Kasumi-1 (cell line): ENCODE data around the gene ARRB2.
"Not testable (repeated sequence)": the region's sequence is repeated elsewhere in the genome, so short reads cannot be mapped to it uniquely, and the experiment has no call there.

Source experiments
- DNase-seq, 2 experiments: peaks; one replicate each; lab custom pipeline; 2025; lab: John Stamatoyannopoulos, UW

Gene ARRB2

DNA sequence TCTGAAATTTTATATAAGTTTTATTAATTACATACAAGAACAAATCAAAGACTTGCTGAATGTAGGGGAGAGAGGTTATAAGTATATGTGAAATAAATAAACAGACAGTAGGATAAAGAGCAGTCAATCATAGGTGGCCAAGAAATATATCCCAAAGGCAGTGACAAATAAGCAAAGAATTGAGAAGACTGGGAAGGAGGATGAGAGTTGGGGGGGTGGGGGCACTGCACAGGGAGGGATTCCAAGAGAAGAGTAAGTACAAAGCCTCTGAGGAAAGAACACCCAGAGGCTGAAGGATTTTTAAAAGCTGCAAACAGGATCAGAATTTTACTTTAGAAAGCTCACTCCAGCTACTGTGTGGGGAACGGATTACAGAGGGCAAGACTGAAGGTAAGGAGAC is 9.3 kb upstream of the ARRB2 start:
- DNase-seq, result no peak

DNA sequence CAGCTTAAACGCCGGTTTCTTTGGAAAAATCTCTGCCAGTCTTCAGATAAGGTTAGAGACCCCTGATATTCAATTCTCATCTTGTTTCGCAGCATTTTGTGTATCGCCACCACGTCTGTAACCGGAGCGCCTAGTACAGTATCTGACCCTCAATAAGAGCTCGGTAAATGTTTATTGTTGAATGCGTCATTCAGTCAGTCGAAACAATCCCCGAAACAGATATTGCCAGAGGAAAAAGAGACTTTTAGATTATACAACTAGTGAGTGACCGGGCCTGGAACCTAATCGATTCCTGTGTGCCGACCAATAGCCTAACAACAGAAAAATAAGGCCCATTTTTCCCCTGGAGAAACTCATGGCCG is 7.1 kb upstream of the ARRB2 start:
- DNase-seq, result no peak

DNA sequence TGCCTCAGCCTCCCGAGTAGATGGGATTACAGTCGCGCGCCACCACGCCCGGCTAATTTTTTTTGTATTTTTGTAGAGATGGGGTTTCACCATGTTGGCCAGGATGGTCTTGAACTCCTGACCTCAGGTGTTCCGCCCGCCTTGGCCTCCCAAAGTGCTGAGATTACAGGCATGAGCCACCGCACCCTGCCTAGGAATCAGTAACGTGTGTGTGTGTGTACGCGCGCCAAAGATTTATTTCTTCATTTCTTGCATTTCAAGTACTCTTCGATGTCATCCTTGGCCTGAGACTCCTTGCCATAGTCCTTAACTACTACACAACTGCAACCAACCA is 5.9 kb upstream of the ARRB2 start:
- DNase-seq, result not testable (repeated sequence)

DNA sequence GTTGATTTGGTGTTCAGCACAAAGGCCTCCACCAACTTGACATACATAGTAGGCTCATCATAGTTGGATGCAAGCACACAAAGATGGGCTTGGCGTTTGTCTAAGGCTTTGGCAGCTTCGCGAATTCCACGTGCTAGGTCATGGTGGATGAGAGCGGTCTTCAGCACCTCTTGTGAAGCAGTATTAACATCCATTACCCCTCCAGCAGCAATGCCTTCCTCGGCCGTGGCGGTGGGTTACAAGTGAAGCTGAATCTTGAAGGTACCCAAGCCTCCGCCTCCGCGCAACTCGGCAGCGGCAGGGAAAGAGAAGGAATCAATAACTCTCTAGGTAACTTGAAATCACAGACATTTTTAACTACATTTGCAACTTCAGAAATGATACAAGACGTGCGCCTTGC is 5.4 kb upstream of the ARRB2 start:
- no peak for DNase-seq

DNA sequence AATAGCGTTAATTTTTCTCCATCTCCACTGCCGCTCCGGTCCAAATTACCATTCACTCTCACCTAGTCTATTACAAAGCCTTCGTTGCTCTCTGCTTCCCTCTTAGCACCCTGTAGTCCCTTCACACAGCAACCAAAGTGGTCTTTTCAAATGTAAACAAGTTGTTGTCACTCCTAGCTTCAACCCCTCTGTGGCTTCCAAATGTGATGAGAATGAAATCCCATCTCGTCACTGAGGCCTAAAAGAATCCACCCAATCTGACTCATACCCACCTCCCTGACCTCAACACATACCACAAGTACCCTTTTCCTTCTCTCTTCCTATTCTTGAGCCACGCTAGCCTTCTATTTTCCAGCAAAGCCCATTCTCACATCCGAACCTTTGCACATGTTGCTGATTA is 4.3 kb upstream of the ARRB2 start:
- DNase-seq, result no peak

DNA sequence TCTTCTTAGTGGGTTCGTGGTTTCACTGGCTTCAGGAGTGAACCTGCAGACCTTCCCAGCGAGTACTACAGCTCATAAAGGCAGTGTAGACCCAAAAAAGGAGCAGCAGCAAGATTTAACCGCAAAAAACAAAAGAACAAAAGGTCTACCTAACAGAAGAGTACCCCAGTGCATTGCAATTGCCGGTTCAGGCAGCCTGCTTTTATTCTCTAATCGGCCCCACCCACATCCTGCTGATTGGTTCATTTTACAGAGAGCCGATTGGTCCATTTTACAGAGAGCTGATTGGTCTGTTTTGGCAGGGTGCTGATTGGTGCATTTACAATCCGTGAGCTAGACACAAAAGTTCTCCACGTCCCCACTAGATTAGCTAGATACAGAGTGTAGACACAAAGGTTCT is 2.0 kb upstream of the ARRB2 start:
- no peak for DNase-seq

DNA sequence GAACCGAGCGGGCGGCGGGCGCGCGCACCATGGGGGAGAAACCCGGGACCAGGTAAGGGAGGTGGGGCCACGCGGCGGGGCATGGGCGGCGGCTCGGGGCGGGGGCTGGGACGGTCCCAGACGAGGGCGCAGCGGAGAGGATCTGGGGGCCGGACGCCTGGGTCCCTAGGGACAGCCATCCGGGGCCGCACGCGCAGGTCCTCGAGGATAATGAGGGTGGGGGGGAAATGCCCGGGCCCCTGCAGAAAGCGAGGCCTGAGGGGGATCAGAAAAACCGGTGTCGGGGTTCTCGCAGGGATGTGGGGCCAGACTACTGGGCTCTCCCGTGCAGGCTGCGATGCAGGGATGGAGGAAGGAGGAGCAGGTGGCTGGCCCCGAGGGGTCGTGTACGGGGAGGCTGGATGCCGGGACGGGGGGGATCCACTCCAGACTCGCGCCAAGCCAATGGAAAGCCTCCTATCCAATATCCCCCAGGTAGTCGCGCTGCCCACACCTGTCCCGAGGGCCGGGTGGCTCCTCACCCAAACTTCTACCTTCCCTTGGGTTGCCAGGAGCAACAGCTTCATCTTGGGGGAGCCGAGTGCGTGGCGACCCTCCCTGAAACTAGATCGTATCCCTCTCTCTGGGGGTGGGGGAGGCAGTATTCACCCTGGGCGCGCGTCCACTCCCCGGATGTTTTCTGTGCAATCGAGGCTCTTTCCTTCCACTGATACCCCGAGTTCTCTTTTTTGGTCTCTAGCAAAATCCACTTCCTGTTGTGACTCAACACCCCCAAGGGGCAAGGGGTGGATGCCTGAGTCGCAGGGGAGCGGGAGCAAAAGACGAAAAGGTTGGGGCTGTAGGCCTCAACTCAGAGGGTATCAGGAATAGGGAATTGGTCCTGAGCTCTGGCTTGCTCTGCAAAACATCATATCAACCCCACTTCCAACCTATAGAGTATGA is 532 bp downstream of the ARRB2 start:
- peak; percentile 59 to 64 for DNase-seq

DNA sequence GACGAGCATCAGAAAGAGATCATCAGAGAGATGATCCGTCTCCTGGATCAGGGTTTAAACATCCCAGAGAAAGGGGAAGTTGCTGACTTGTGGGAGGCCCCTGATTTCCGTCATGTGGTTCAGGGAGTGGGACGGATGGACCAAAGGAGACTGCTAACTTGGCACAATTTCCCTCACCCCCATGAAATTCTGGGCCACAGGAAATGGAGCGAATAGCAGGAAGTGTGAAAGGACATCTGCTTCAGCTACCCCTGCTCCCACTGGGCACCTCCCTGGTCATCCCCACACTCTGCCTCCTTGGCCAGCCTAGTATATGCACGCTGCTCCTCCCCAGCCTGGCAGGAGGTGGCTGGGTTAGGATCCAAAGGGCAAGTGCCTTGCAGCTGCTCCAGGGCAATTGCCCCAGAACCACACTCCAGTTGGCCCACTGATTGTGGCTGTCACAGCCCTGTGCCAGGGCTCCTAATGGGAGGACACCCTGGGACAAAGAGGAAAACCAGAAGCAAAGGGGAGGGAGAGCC is 1.3 kb downstream of the ARRB2 start:
- peak; percentile 76 to 83 for DNase-seq

DNA sequence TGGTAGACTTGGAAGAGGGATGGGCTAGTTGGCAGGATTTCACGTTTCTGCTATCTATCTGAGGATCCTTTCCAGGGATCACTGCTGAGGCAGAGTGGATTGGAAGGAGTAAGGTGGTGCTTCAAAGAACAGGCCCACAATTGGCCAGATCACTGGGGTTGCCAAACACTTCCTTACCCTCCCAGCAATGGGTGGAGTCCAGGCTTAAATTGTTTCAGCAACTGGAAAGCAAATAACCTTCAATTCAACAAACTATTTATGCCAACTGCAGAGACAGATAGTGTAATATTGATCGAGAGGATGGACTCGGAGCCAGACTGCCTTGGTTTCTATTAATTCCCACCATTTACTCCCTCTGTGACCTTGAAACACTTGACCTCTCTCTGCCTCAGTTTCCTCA is 2.1 kb downstream of the ARRB2 start:
- DNase-seq, result no peak

DNA sequence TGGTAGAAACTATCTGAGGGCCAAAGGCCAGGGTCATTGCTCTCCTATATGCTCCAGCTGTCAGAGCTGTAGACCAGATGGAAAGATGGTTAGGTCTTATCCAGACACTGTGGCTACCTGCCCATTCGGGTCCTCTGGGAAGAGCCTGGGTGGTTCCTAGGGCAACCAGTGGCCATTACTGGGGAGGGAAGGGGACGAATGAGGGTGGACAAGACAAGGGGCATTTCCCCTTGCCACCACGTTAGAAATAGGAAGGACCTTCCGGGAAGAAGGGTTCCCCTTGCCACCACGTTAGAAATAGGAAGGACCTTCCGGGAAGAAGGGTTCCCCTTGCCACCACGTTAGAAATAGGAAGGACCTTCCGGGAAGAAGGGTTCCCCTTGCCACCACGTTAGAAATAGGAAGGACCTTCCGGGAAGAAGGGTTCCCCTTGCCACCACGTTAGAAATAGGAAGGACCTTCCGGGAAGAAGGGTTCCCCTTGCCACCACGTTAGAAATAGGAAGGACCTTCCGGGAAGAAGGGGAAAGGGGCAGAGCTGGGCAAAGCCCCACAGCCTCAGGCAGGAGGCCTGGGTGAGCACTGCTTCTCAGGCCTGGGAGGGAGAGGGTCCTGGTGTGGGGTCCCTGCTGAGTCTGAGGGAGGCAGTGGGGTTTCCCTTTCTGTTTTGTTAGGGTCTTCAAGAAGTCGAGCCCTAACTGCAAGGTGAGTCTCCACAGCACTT is 4.1 kb downstream of the ARRB2 start:
- not testable (repeated sequence) for DNase-seq

DNA sequence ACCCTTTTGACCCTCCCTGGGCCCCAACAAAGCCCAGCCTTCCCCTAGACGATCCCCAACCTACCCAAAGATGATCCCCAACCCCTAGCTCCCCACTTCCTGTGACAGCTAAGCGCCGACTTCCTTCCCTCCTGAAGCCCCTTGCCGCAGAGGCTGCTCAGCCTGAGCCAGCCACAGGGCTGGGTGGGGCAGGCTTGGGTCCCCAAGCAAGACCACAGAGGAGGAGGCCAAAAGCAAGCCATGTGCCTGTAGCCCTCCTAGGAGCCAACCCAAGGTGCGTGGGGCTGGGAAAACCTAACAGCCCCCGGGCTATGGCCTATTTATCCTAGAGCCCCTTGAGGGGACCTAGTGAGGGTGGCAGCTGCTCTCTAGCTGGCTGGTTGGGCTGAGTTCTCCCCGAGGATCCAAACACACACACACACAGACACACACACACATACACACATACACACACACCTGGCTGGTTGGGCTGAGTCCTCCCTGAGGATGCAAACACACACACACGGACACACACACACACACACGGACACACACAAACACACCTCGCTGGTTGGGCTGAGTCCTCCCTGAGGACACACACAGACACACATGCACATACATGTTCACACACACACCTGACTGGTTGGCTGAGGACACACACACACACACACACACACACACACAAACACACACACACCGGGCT is 4.8 kb downstream of the ARRB2 start:
- DNase-seq, result peak; percentile 24 to 52

DNA sequence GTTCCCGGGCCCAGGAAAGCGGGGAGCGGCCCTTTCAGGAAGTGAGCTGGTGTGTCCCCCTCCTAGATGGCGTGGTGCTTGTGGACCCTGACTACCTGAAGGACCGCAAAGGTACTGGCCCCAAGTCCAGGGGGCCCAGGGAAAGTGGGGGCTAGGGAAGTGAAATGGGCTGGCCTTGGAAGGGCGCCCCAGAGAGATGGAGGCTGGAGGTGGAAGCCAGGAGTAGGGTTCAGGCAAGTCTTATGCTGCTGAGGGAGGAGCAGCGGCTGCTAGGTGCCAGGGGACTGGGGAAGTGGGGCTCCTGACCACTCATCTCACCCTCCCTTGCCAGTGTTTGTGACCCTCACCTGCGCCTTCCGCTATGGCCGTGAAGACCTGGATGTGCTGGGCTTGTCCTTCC is 5.6 kb downstream of the ARRB2 start:
- DNase-seq, result no peak

DNA sequence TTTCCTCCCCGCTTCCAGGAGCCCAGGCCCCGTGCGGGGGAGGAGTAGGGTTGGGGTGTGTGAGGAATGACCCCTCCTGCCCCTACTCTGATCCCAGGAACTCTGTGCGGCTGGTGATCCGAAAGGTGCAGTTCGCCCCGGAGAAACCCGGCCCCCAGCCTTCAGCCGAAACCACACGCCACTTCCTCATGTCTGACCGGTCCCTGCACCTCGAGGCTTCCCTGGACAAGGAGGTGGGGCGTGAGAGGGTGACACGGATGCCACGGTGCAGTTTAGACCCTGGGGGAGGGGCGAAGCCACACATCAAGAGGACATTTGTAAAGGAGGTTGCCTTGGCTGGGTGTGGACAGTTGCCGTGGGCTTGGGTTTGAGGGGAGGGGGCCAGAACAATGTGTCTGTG is 7.4 kb downstream of the ARRB2 start:
- DNase-seq, result no peak

DNA sequence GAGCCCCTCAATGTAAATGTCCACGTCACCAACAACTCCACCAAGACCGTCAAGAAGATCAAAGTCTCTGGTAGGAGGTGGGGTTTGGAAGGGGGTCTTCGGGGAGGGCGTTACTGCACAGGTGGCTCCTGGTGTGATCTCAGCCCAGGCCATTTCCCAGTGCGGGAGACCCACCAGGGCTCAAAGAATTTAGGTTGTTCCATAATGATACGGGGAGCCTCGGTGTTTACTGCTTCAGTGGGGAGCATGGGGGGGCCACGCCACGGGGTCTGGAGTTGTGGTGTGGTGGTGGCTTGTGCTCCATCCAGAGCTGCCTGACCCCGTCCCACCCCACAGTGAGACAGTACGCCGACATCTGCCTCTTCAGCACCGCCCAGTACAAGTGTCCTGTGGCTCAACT is 7.8 kb downstream of the ARRB2 start:
- DNase-seq, result no peak

DNA sequence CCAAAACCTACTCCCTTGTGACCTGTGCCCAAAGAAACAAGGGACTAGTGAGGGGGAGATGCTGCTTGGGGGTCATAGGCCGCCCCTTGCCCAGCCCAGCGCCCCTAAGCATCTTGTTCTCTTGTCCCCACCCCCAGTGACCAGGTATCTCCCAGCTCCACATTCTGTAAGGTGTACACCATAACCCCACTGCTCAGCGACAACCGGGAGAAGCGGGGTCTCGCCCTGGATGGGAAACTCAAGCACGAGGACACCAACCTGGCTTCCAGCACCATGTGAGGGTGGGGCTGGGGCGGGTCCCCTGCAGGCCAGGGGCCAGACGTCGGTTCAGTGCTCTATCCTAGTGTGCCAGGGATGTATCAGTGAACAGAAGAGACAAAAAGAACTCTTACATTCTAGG is 8.7 kb downstream of the ARRB2 start:
- DNase-seq, result no peak

DNA sequence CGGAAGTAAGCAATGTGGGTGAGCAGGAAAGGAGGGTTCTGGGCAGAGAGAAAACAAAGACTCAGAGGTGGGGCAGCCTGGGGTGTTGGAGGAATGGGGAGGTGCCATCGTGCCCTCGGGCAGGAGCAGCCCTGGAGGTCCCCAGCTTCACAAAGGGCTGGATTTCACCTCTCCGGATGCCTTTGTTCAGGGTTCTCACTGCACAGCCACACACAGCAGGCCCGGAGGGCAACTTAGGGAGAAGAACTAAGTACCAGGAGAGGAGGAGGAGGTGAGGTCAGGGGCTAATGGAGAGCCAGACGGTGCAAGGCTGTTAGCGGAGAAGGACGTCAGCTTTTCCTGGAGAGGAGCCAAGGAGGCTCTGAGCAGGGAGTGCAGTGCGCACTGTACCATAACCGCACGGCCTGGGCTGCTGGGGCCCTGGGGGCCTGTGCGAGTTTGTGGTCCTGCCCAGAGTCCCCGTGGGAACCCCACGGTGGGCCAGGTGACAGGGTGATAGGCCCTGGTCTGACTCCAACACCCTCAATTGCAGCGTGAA is 9.3 kb downstream of the ARRB2 start:
- no peak for DNase-seq

DNA sequence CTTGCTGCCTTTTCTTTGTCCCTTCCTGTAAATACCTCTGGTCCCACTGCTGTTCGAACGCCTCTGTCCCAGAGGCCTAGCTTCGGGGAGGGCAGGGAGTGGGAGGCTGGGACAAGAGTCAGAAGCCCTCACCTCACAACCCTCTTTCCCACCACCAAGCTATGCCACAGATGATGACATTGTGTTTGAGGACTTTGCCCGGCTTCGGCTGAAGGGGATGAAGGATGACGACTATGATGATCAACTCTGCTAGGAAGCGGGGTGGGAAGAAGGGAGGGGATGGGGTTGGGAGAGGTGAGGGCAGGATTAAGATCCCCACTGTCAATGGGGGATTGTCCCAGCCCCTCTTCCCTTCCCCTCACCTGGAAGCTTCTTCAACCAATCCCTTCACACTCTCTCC is 10.4 kb downstream of the ARRB2 start:
- DNase-seq, result no peak

DNA sequence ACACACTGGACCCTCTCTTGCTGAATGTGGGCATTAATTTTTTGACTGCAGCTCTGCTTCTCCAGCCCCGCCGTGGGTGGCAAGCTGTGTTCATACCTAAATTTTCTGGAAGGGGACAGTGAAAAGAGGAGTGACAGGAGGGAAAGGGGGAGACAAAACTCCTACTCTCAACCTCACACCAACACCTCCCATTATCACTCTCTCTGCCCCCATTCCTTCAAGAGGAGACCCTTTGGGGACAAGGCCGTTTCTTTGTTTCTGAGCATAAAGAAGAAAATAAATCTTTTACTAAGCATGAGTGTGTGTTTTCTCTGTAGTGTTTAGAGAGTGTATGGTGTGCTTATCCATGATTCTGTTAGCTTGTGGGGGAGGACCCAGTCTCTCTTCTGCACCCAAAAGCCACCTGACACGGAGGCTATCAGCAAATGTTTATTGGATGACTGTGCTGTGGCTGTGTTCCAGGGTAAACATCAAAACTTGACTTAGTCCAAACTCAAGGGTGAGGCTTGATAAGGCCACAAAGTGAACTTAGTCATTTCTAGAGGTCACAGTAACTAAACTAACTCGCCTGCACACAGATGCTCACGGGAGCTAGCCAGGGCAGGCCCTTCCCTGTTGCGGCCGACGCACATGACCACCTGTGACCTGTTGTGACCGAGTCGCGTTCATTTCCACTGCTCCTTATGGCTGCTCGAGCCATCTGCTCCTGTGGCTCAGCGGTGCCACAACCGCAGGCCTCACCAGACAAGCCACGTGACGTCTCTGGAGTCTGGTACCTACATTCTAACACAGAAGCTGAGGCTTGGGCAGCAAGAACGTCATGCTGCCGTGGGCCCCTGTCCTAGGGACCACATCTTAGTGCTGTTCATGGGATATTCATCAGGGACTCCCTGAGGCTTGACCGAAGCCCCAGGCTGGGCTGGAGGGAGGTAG is 11.0 kb downstream of the ARRB2 start:
- DNase-seq, result no peak

DNA sequence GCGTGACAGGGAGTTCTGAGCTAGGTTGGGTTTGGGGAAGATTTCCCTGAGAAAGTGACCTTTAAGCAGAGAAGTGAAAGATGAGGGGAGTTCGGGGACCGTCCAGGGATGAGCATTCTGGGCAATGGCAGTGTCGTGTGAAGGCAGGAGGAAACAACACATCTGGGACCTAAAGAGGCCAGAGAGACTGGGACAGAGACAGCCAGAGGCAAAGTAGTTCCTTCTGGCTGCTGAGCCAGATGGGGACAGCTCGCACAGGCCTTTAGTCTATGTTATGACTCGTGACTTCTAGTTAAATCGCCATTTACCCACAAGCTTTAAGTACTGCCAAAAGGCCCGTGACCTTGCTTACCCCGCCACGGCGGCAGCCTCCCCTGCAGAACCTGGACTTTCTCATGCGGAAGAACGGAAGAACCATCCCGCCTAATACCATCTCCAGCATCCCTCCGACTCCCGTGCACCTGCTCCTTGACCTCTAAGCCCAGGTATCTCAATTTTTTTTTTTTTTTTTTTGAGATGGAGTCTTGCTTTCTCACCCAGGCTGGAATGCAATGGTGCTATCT is 12.3 kb downstream of the ARRB2 start:
- DNase-seq, result no peak

DNA sequence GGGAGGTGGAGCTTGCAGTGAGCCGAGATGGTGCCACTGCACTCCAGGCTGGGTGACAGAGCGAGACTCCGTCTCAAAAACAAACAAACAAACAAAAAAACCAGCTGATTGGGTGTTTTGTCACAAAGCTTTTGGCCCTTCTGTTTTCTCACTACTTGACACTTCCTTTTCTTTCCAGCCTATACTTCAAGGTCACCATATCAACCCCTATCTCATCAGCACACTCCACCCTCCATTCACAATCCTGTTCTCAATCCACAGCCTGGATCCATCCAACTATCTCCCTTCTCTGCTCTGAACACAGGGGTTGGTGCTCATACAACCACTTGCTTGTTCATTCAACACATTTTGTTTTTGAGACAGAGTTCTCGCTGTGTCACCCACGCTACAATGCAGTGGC is 14.2 kb downstream of the ARRB2 start:
- no peak for DNase-seq
